Calu3 (cell line): ENCODE results near the gene APBB1. TPM values are rescaled to one million over a fixed set of nuclear protein-coding genes. Genes with fewer than 3 reads are reported as not detected.

Experiments
- BruUV-seq: library from RNA; stranded (reverse); fragments of 400-500 nt; replicated peaks from 2 replicates; lab custom pipeline; 2021; lab: Mats Ljungman, UMichigan
- CTCF ChIA-PET: fragments of 300-600 bp; sonication (Branson Sonifier 250); formaldehyde crosslinking; loops from one replicate; lab custom pipeline; 2022; ENCODE audit warnings: antibody characterized with exemption; lab: Charles Lee
- DNase-seq: peaks from one replicate; pipeline ENCODE4 v3.0.0; 2022
- H3K27ac Mint-ChIP-seq: one replicate; pipeline ENCODE4 v1.8.0; 2022; ENCODE audit warnings: mixed read lengths; ENCODE audit not compliant: unreplicated experiment
- H3K27me3 Mint-ChIP-seq: one replicate; pipeline ENCODE4 v1.8.0; 2022; ENCODE audit warnings: mixed read lengths; ENCODE audit not compliant: unreplicated experiment
- H3K36me3 Mint-ChIP-seq: one replicate; pipeline ENCODE4 v1.8.0; 2022; ENCODE audit warnings: mild to moderate bottlenecking, moderate library complexity, mixed read lengths; ENCODE audit not compliant: insufficient read depth, unreplicated experiment
- H3K4me1 Mint-ChIP-seq: one replicate; pipeline ENCODE4 v1.8.0; 2022; ENCODE audit warnings: mild to moderate bottlenecking, low read depth, mixed read lengths; ENCODE audit not compliant: unreplicated experiment
- H3K4me3 Mint-ChIP-seq: one replicate; pipeline ENCODE4 v1.8.0; 2022; ENCODE audit warnings: mild to moderate bottlenecking, low read depth, moderate library complexity, mixed read lengths; ENCODE audit not compliant: unreplicated experiment
- H3K9me3 Mint-ChIP-seq: one replicate; pipeline ENCODE4 v1.8.0; 2022; ENCODE audit warnings: low read depth, mixed read lengths; ENCODE audit not compliant: unreplicated experiment
- intact Hi-C: fragments of 100-400 bp; cut with micrococcal nuclease; formaldehyde crosslinking; loops from one replicate; pipeline ENCODE4 v1.10.0; 2022; ENCODE audit not compliant: unreplicated experiment
- total RNA-seq: library from RNA; stranded (reverse); gene quantifications from 2 replicates; pipeline ENCODE4 v1.2.3, GENCODE V29; 2022
- TF ChIP-seq, protein P1 (sequence below): fragments of 200-600 bp; IDR thresholded peaks from one replicate; pipeline ENCODE4 v1.8.0; 2022; ENCODE audit warnings: antibody characterized with exemption; ENCODE audit not compliant: unreplicated experiment

APBB1 gene
- total RNA-seq, 1 experiment from 2014 or later = 2.8 TPM

DNA sequence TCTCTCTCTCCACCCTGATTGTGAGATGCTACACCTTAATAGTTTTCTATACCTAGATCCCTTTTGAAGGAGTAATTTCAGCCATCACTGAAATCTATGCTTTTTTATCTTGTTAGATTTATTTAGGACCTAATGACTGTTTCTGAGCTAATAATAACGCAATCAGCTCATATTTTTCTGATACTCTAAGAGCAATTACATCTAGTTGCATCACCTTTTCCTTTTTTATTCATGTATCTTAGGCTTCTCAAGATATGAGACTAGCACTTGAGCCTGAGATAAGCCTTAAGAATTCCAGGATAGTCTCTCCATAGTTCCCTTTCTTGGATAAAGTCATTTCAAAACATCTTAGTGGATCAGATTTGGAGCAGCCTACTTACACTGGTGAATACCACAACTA lies 73.5 kb downstream of the APBB1 start:
- Mint-ChIP-seq H3K4me3 (no peak overlapping the region), H3K27me3 (no peaks in the 10 kb centered on the region), H3K4me1 (peaks cover 9% of the 10 kb centered on the region), H3K9me3 (no peaks in the 10 kb centered on the region), H3K36me3 (no peaks in the 10 kb centered on the region), H3K27ac (no peak overlapping the region)
- intact Hi-C loops = no loop called here
- no peak for DNase-seq
- CTCF ChIA-PET = interaction anchor here (1.0 kb wide), 1 partner anchor 8 kb away, joined by 4 read pairs; no protein-coding TSS in a partner anchor
- BruUV-seq = no TSS peak
- TF ChIP-seq, protein P1, sequence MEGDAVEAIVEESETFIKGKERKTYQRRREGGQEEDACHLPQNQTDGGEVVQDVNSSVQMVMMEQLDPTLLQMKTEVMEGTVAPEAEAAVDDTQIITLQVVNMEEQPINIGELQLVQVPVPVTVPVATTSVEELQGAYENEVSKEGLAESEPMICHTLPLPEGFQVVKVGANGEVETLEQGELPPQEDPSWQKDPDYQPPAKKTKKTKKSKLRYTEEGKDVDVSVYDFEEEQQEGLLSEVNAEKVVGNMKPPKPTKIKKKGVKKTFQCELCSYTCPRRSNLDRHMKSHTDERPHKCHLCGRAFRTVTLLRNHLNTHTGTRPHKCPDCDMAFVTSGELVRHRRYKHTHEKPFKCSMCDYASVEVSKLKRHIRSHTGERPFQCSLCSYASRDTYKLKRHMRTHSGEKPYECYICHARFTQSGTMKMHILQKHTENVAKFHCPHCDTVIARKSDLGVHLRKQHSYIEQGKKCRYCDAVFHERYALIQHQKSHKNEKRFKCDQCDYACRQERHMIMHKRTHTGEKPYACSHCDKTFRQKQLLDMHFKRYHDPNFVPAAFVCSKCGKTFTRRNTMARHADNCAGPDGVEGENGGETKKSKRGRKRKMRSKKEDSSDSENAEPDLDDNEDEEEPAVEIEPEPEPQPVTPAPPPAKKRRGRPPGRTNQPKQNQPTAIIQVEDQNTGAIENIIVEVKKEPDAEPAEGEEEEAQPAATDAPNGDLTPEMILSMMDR = no peak

Other genes starting within 250 kb of the APBB1 start
- gene OR52B2, start 248.8 kb downstream of the APBB1 start, total RNA-seq = not detected in 2 replicates
- not detected in 2 replicates for gene OR52W1, start 219.9 kb downstream of the APBB1 start, total RNA-seq
- not detected in 2 replicates for gene C11orf42, start 213.5 kb downstream of the APBB1 start, total RNA-seq
- 39.7 and 43.9 TPM in 2 replicates for gene FHIP1B, start 184.5 kb downstream of the APBB1 start, total RNA-seq
- 0.32 TPM in 1 of 2 replicates, not detected in the other for gene CNGA4, start 180.0 kb downstream of the APBB1 start, total RNA-seq
- gene CCKBR, start 159.3 kb downstream of the APBB1 start, total RNA-seq = not detected in 2 replicates
- 19.5 and 26.4 TPM in 2 replicates for gene CAVIN3, start 98.6 kb downstream of the APBB1 start, total RNA-seq
- 21.2 and 25.6 TPM in 2 replicates for gene SMPD1, start 28.6 kb downstream of the APBB1 start, total RNA-seq
- 0.45 and 11.0 TPM in 2 replicates for gene HPX, start 21.9 kb upstream of the APBB1 start, total RNA-seq
- 9.5 and 10.6 TPM in 2 replicates for gene TRIM3, start 54.8 kb upstream of the APBB1 start, total RNA-seq
- gene ARFIP2, start 62.2 kb upstream of the APBB1 start, total RNA-seq = 72.2 and 74.9 TPM in 2 replicates
- gene TIMM10B, start 62.4 kb upstream of the APBB1 start, total RNA-seq = 41.7 and 45.7 TPM in 2 replicates
- 41.2 and 41.8 TPM in 2 replicates for gene DNHD1, start 78.2 kb upstream of the APBB1 start, total RNA-seq
- 17.4 and 22.8 TPM in 2 replicates for gene RRP8, start 184.5 kb upstream of the APBB1 start, total RNA-seq
- 85.7 and 87.0 TPM in 2 replicates for gene ILK, start 184.7 kb upstream of the APBB1 start, total RNA-seq
- gene TAF10, start 193.1 kb upstream of the APBB1 start, total RNA-seq = 175 and 187 TPM in 2 replicates
- gene TPP1, start 200.3 kb upstream of the APBB1 start, total RNA-seq = 70.6 and 71.5 TPM in 2 replicates
- gene DCHS1, start 236.7 kb upstream of the APBB1 start, total RNA-seq = 0.02 TPM in 1 of 2 replicates, not detected in the other